ENCODE results near the gene OSMR. TPM values are rescaled to one million over a fixed set of nuclear protein-coding genes. Genes with fewer than 3 reads are reported as not detected.
"Not testable (repeated sequence)": the region's sequence is repeated elsewhere in the genome, so short reads cannot be mapped to it uniquely, and the experiment has no call there.

OSMR gene
- total and polyA plus RNA-seq, 7 experiments from 2014 or later, result 0.20 to 0.37 TPM; not detected in 5

DNA sequence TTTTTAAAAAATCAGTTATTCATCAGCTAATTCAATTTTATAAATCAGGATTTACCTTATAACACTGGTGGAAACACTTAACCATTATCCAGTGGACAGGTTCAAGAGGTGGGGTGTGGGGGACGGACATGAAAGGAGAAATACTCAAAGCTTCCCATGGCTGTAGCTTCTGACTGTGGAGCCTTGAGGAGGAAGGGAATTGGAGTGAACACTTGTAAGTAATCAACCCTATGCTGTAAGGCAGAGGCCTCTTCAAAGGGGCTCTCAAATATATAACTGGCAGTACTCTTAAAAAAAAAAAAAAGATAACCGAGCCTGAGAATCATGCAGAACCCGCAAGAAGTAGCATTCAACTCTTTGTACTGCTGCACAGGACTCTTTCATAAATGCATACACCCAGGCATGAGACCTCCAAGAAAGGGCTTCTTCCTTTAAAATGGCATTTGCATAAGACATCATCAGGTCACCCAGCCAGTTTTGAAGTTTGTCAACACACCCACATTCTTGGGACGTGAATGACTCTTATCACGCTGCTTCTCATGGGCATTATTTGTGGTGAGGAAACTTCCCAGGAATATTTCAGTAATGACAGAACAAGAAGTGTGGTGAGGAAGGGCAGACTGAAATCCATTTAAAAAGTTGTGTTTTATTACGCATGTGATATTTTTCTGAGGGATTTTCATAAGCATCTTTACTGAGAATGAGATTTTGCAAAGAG lies 8.1 kb downstream of the OSMR start:
- no peak overlapping the region for H3K4me3 ChIP-seq (ENCODE audit: low read length)
- Mint-ChIP-seq H3K36me3 (no peaks in the 10 kb centered on the region), H3K4me3 (no peak overlapping the region), H3K27ac (no peak overlapping the region), H3K27me3 (peaks cover 29 to 49% (median 34%) of the 10 kb centered on the region in 5 donors), H3K9me3 (peaks cover 2 to 30% (median 10%) of the 10 kb centered on the region in 11 donors), H3K4me1 (no peaks in the 10 kb centered on the region)
- H3K27me3 ChIP-seq (ENCODE audit: control insufficient read depth in 2 of 2, insufficient read depth in 2 of 2, low read length in 2 of 2), result no peaks in the 10 kb centered on the region
- POLR2A ChIA-PET, result no interaction called here
- CTCF ChIA-PET, result no interaction called here
- ATAC-seq, result no peak
- H3K4me1 ChIP-seq (ENCODE audit: control insufficient read depth in 2 of 2, insufficient read depth in 2 of 2, low read length in 2 of 2), result no peaks in the 10 kb centered on the region
- DNase-seq, result no peak
- no peak overlapping the region for H3K27ac ChIP-seq (ENCODE audit: low read depth, low read length)
- intact Hi-C loops (cut with micrococcal nuclease), result no loop called here
- no peaks in the 10 kb centered on the region for H3K9me3 ChIP-seq (ENCODE audit: control insufficient read depth in 2 of 3, low read length in 3 of 3)
- no peaks in the 10 kb centered on the region for H3K36me3 ChIP-seq (ENCODE audit: control insufficient read depth in 2 of 3, insufficient read depth in 3 of 3, low read length in 3 of 3)

DNA sequence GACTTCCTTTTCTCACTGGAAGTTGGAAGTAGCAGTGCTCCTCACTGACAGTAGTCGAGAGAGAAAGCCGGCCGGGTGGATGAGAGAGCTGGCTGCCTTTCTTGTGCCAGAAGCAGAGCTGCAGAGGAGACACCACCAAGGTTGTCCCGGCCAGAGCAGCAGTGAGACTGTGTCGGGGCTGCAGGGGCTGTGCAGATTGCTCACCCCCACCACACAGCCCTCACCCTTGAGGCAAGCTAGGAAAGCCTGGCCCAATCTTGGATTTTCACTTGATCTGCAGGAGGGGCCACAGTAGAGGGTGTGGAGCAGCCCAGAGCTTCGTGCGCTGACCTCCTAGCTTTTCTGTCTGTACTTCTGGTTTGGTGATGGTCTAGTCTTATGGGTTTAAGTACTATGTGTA lies 9.1 kb downstream of the OSMR start:
- Histone ChIP-seq H3K4me3 (ENCODE audit: low read length) (no peak overlapping the region), H3K36me3 (ENCODE audit: control insufficient read depth in 2 of 3, insufficient read depth in 3 of 3, low read length in 3 of 3) (no peaks in the 10 kb centered on the region), H3K9me3 (ENCODE audit: control insufficient read depth in 2 of 3, low read length in 3 of 3) (no peaks in the 10 kb centered on the region), H3K27me3 (ENCODE audit: control insufficient read depth in 2 of 2, insufficient read depth in 2 of 2, low read length in 2 of 2) (no peaks in the 10 kb centered on the region), H3K4me1 (ENCODE audit: control insufficient read depth in 2 of 2, insufficient read depth in 2 of 2, low read length in 2 of 2) (no peaks in the 10 kb centered on the region), H3K27ac (ENCODE audit: low read depth, low read length) (no peak overlapping the region)
- DNase-seq, result no peak
- H3K27me3 Mint-ChIP-seq, result peaks cover 28 to 57% (median 34%) of the 10 kb centered on the region in 5 donors
- no peaks in the 10 kb centered on the region for H3K36me3 Mint-ChIP-seq
- ChIA-PET POLR2A (no interaction called here), CTCF (no interaction called here)
- H3K9me3 Mint-ChIP-seq, result peaks cover 2 to 39% (median 11%) of the 10 kb centered on the region in 11 donors
- no peak for ATAC-seq
- no peaks in the 10 kb centered on the region for H3K4me1 Mint-ChIP-seq
- no peak overlapping the region for H3K27ac Mint-ChIP-seq
- intact Hi-C loops (cut with micrococcal nuclease), result no loop called here
- no peak overlapping the region for H3K4me3 Mint-ChIP-seq

DNA sequence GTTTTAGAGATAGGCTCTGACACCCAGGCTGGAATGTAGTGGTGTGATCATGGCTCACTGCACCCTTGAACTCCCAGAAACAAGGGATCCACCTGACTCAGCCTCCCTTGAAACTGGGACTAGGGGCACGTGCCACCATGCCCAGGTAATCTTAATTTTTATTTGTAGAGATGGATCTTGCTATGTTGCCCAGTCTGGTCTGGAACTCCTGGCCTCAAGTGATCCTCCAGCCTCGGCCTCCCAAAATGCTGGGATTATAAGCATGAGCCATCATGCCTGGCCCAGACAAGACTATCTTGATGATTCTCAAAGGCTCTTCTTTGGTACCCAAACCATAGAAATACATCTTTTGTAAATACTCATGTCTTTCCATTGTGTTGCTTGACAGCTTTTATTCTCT lies 10.8 kb downstream of the OSMR start:
- POLR2A ChIA-PET, result no interaction called here

DNA sequence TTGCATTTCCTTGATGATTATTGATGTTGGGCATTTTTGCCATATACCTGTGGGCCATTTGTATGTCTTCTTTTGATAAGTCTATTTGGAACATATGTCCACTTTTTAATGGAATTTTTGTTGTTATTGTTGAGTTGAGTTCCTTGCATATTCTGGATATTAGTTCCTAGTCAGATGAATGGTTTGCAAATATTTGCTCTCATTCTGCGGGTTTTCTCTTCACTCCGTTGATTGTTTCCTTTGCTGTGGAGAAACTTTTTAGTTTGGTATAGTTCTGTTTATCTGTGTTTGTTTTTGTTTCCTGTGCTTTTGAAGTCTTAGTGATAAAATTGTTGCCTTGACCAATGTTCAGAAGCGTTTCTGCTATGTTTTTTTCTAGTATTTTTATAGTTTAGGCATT lies 13.0 kb downstream of the OSMR start:
- H3K4me1 Mint-ChIP-seq, result no peaks in the 10 kb centered on the region
- Histone ChIP-seq H3K36me3 (ENCODE audit: control insufficient read depth in 2 of 3, insufficient read depth in 3 of 3, low read length in 3 of 3) (no peaks in the 10 kb centered on the region), H3K4me1 (ENCODE audit: control insufficient read depth in 2 of 2, insufficient read depth in 2 of 2, low read length in 2 of 2) (no peaks in the 10 kb centered on the region), H3K4me3 (ENCODE audit: low read length) (no peak overlapping the region), H3K27ac (ENCODE audit: low read depth, low read length) (no peak overlapping the region), H3K27me3 (ENCODE audit: control insufficient read depth in 2 of 2, insufficient read depth in 2 of 2, low read length in 2 of 2) (no peaks in the 10 kb centered on the region), H3K9me3 (ENCODE audit: control insufficient read depth in 2 of 3, low read length in 3 of 3) (no peaks in the 10 kb centered on the region)
- no peak overlapping the region for H3K4me3 Mint-ChIP-seq
- intact Hi-C loops (cut with micrococcal nuclease), result no loop called here
- peaks cover 0 to 29% (median 10%) of the 10 kb centered on the region in 11 donors for H3K9me3 Mint-ChIP-seq
- ChIA-PET CTCF (no interaction called here), POLR2A (no interaction called here)
- peaks cover 0 to 4% (median 0%) of the 10 kb centered on the region in 5 donors for H3K36me3 Mint-ChIP-seq
- no peak overlapping the region for H3K27ac Mint-ChIP-seq
- H3K27me3 Mint-ChIP-seq, result peaks cover 20 to 48% (median 35%) of the 10 kb centered on the region in 5 donors
- DNase-seq (no peak), ATAC-seq (no peak)

More for the DNA sequence above, 10.8 kb downstream of the OSMR start:
- no peak for DNase-seq
- CTCF ChIA-PET, result no interaction called here
- H3K4me1 Mint-ChIP-seq, result no peaks in the 10 kb centered on the region
- peaks cover 22 to 54% (median 35%) of the 10 kb centered on the region in 5 donors for H3K27me3 Mint-ChIP-seq
- Histone ChIP-seq H3K27me3 (ENCODE audit: control insufficient read depth in 2 of 2, insufficient read depth in 2 of 2, low read length in 2 of 2) (no peaks in the 10 kb centered on the region), H3K4me1 (ENCODE audit: control insufficient read depth in 2 of 2, insufficient read depth in 2 of 2, low read length in 2 of 2) (no peaks in the 10 kb centered on the region), H3K36me3 (ENCODE audit: control insufficient read depth in 2 of 3, insufficient read depth in 3 of 3, low read length in 3 of 3) (no peaks in the 10 kb centered on the region), H3K4me3 (ENCODE audit: low read length) (no peak overlapping the region), H3K9me3 (ENCODE audit: control insufficient read depth in 2 of 3, low read length in 3 of 3) (no peaks in the 10 kb centered on the region), H3K27ac (ENCODE audit: low read depth, low read length) (no peak overlapping the region)
- intact Hi-C loops (cut with micrococcal nuclease), result no loop called here
- no peak overlapping the region for H3K27ac Mint-ChIP-seq
- H3K9me3 Mint-ChIP-seq, result peaks cover 2 to 34% (median 9%) of the 10 kb centered on the region in 11 donors
- H3K36me3 Mint-ChIP-seq, result no peaks in the 10 kb centered on the region
- H3K4me3 Mint-ChIP-seq, result no peak overlapping the region
- no peak for ATAC-seq

DNA sequence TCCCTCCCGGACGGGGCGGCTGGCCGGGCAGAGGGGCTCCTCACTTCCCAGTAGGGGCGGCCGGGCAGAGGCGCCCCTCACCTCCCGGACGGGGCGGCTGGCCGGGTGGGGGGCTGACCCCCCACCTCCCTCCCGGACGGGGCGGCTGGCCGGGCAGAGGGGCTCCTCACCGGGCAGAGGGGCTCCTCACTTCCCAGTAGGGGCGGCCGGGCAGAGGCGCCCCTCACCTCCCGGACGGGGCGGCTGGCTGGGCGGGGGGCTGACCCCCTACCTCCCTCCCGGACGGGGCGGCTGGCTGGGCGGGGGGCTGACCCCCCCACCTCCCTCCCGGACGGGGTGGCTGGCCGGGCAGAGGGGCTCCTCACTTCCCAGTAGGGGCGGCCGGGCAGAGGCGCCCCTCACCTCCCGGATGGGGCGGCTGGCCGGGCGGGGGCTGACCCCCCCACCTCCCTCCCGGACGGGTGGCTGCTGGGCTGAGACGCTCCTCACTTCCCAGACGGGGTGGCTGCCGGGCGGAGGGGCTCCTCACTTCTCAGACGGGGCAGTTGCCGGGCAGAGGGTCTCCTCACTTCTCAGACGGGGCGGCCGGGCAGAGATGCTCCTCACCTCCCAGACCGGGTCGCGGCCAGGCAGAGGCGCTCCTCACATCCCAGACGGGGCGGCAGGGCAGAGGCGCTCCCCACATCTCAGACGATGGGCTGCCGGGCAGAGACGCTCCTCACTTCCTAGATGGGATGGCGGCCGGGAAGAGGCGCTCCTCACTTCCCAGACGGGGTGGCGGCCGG lies 16.4 kb downstream of the OSMR start:
- Mint-ChIP-seq H3K27me3 (peaks cover 12 to 34% (median 20%) of the 10 kb centered on the region in 5 donors), H3K36me3 (peaks cover 0 to 13% (median 0%) of the 10 kb centered on the region in 5 donors), H3K9me3 (peaks cover 4 to 56% (median 21%) of the 10 kb centered on the region in 11 donors)
- intact Hi-C loops (cut with micrococcal nuclease); H3K27ac Mint-ChIP-seq; H3K27ac ChIP-seq (ENCODE audit: low read depth, low read length); H3K4me3 ChIP-seq (ENCODE audit: low read length); POLR2A ChIA-PET; H3K36me3 ChIP-seq (ENCODE audit: control insufficient read depth in 2 of 3, insufficient read depth in 3 of 3, low read length in 3 of 3); H3K4me1 Mint-ChIP-seq; H3K4me3 Mint-ChIP-seq; H3K27me3 ChIP-seq (ENCODE audit: control insufficient read depth in 2 of 2, insufficient read depth in 2 of 2, low read length in 2 of 2); ATAC-seq; H3K4me1 ChIP-seq (ENCODE audit: control insufficient read depth in 2 of 2, insufficient read depth in 2 of 2, low read length in 2 of 2); CTCF ChIA-PET; DNase-seq: not testable (repeated sequence)
- H3K9me3 ChIP-seq (ENCODE audit: control insufficient read depth in 2 of 3, low read length in 3 of 3), result peaks cover 0 to 16% (median 0%) of the 10 kb centered on the region in 3 experiments

DNA sequence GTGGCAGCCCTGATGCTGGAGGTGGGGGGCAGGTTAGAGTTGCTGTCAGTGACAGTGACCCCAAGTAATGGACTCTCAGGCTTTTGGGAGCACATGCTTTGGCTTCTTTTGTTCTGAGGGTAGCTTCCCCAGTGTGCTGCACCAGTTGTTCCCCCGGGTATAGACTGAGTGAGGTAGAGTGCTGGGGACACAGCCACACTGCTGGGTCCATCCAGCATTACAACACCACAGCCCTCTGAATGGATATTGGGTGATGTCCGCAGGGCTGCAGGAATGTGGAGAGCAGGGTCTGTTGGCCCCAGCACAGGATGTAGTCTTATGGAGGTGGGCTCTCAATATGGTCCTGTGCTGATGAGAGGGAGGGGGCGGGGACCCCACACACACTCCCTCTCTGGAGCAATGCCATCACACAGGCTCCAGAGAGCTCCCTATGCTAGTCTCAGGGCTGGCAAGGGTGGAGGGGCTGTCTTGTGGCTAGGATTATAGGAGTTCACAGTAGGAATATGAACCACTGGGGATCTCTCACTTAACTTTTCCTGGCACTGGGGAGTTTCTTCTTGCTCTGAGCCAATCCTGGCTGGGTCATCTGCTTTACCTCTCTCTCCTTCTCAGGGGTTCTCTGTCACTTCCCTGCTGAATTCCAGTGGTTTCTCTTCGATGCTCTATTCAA lies 20.7 kb downstream of the OSMR start:
- no peaks in the 10 kb centered on the region for H3K4me1 Mint-ChIP-seq

More for the DNA sequence above, 20.7 kb downstream of the OSMR start:
- Histone ChIP-seq H3K27ac (ENCODE audit: low read depth, low read length) (no peak overlapping the region), H3K9me3 (ENCODE audit: control insufficient read depth in 2 of 3, low read length in 3 of 3) (peaks cover 0 to 16% (median 0%) of the 10 kb centered on the region in 3 experiments), H3K4me3 (ENCODE audit: low read length) (no peak overlapping the region), H3K27me3 (ENCODE audit: control insufficient read depth in 2 of 2, insufficient read depth in 2 of 2, low read length in 2 of 2) (no peaks in the 10 kb centered on the region), H3K4me1 (ENCODE audit: control insufficient read depth in 2 of 2, insufficient read depth in 2 of 2, low read length in 2 of 2) (no peaks in the 10 kb centered on the region), H3K36me3 (ENCODE audit: control insufficient read depth in 2 of 3, insufficient read depth in 3 of 3, low read length in 3 of 3) (no peaks in the 10 kb centered on the region)
- ChIA-PET POLR2A (no interaction called here), CTCF (no interaction called here)
- DNase-seq, result no peak
- intact Hi-C loops (cut with micrococcal nuclease), result no loop called here
- Mint-ChIP-seq H3K27ac (peak overlapping the region in 1 of 9 donors; percentile 62), H3K36me3 (peaks cover 0 to 13% (median 0%) of the 10 kb centered on the region in 5 donors), H3K4me3 (no peak overlapping the region), H3K9me3 (peaks cover 4 to 44% (median 17%) of the 10 kb centered on the region in 11 donors), H3K27me3 (peaks cover 10 to 31% (median 18%) of the 10 kb centered on the region in 5 donors)
- ATAC-seq, result no peak

Data from naive thymus-derived CD4-positive, alpha-beta T cell (primary cell).